RKO (cell line): Measurements from ENCODE around the gene GLIS2.

Source experiments
- DNase-seq: peaks from one replicate; pipeline ENCODE4 v3.0.0-alpha.2; 2016; ENCODE audit warnings: low spot score

The GLIS2 gene

GRCh38 chr16:4297480-4297879 is 18.4 kb upstream of the GLIS2 start:
- DNase-seq: no peak

- peak; percentile 86 for DNase-seq
These were observed 16.9 kb upstream of the GLIS2 start for GRCh38 chr16:4298761-4299522.

GRCh38 chr16:4301177-4301576 is 14.7 kb upstream of the GLIS2 start:
- no peak for DNase-seq

GRCh38 chr16:4301968-4302367 is 13.9 kb upstream of the GLIS2 start:
- no peak for DNase-seq

GRCh38 chr16:4303973-4304372 is 11.9 kb upstream of the GLIS2 start:
- no peak for DNase-seq

GRCh38 chr16:4306470-4307214 is 9.2 kb upstream of the GLIS2 start:
- DNase-seq: peak; percentile 50

GRCh38 chr16:4307215-4308037 is 8.4 kb upstream of the GLIS2 start:
- peak; percentile 97 for DNase-seq

GRCh38 chr16:4309102-4309832 is 6.6 kb upstream of the GLIS2 start:
- DNase-seq: no peak

GRCh38 chr16:4309833-4310266 is 6.0 kb upstream of the GLIS2 start:
- DNase-seq: peak; percentile 62

GRCh38 chr16:4313563-4314531 is 2.0 kb upstream of the GLIS2 start:
- peak; percentile 29 for DNase-seq

- DNase-seq: peak; percentile 84
These were observed 1.2 kb upstream of the GLIS2 start for GRCh38 chr16:4314532-4315185.

- DNase-seq: no peak
These were observed 419 bp downstream of the GLIS2 start for GRCh38 chr16:4316108-4316863.

- DNase-seq: peak; percentile 59
These were observed 1.1 kb downstream of the GLIS2 start for GRCh38 chr16:4316864-4317531.

GRCh38 chr16:4317532-4318450 is 1.9 kb downstream of the GLIS2 start:
- DNase-seq: no peak

GRCh38 chr16:4318451-4318910 is 2.6 kb downstream of the GLIS2 start:
- DNase-seq: no peak

- DNase-seq: no peak
These were observed 3.1 kb downstream of the GLIS2 start for GRCh38 chr16:4318967-4319366.
